Spleen (tissue), 7 donors: ENCODE data around the gene ATP11C.

Experiments
- POLR2A ChIP-seq, 3 donors: fragments of 450-650 bp; IDR thresholded peaks; one replicate each; pipeline ENCODE4 v1.5.1; 2017; ENCODE audit warnings: antibody characterized with exemption in 3 of 3, mild to moderate bottlenecking in 1 of 3
- POLR2AphosphoS5 ChIP-seq, 3 donors: sonication (generic); formaldehyde crosslinking; IDR thresholded peaks; one replicate each; pipeline ENCODE4 v1.5.1; 2017; ENCODE audit warnings: antibody characterized with exemption in 3 of 3
- TF ChIP-seq, protein P1 (sequence below), 11 experiments: fragments of 200-600 bp in 7 of 11; fragments of 450-650 bp in 4 of 11; sonication (generic) in 4 of 11; IDR thresholded peaks in 8 of 11; conservative IDR thresholded peaks in 3 of 11; 1 replicate in 7 of 11; 2 replicates in 4 of 11; pipeline versions ENCODE4 v1.4.0 to v1.8.0; 2016 to 2021; ENCODE audit warnings: antibody characterized with exemption in 11 of 11, inconsistent platforms in 4 of 11, mild to moderate bottlenecking in 1 of 11
- donor health status: DM: no; HTN: no; CAD: no; lungs with moderate emphysema.
- donor health status: DM: no; HTN: no; CAD: no.
- donor health status: DM: no; HTN: no; CAD: no.

DNA sequence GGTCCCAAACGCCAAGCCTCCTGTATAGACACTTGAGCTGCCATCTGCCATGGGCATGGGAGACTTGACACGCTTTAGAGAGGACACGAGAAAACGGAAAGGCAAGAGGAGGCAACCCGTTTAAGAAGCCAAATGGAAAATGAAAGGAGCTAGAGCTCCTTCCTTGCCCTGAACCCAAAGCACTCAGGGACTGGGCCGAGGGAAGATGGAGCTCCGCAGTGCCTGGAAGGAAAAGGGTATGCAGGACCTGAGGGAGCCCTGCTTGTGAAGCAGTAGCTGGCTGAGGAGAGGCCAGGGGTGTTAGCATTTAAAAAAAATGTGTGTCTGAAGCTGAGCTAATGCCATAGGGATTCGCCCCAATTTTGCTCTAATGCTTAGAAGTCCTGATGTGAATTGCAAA, 239.9 kb downstream of the ATP11C start:
- TF ChIP-seq, protein P1, sequence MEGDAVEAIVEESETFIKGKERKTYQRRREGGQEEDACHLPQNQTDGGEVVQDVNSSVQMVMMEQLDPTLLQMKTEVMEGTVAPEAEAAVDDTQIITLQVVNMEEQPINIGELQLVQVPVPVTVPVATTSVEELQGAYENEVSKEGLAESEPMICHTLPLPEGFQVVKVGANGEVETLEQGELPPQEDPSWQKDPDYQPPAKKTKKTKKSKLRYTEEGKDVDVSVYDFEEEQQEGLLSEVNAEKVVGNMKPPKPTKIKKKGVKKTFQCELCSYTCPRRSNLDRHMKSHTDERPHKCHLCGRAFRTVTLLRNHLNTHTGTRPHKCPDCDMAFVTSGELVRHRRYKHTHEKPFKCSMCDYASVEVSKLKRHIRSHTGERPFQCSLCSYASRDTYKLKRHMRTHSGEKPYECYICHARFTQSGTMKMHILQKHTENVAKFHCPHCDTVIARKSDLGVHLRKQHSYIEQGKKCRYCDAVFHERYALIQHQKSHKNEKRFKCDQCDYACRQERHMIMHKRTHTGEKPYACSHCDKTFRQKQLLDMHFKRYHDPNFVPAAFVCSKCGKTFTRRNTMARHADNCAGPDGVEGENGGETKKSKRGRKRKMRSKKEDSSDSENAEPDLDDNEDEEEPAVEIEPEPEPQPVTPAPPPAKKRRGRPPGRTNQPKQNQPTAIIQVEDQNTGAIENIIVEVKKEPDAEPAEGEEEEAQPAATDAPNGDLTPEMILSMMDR (IDR thresholded peaks at IDR 0.05 in 8 of 11, conservative IDR thresholded peaks at IDR 0.05 in 3 of 11) = no peak
- TF ChIP-seq POLR2A (IDR thresholded peaks at IDR 0.05) (no peak), POLR2AphosphoS5 (IDR thresholded peaks at IDR 0.05) (no peak)
